Spleen (tissue), 11 donors: Measurements from ENCODE around the gene CYP19A1. TPM values are rescaled to one million over a fixed set of nuclear protein-coding genes. Genes with fewer than 3 reads are reported as not detected.

Experiments used
- DNase-seq: peaks from one replicate; pipeline ENCODE4 v3.0.0-alpha.2; 2020
- H3K27ac ChIP-seq, 8 donors: fragments of 200-600 bp; sonication (generic) in 7 of 8; 1 replicate in 4 of 8; 2 replicates in 4 of 8; pipeline versions ENCODE4 v1.5.0 to v1.8.0; 2016 to 2021; ENCODE audit warnings: inconsistent platforms in 4 of 8, mild to moderate bottlenecking in 4 of 8, moderate library complexity in 1 of 8
- H3K27me3 ChIP-seq, 7 donors: fragments of 200-600 bp; sonication (generic) in 6 of 7; replicated peaks in 1 of 7; 1 replicate in 4 of 7; 2 replicates in 3 of 7; pipeline versions ENCODE4 v1.5.0 to v1.8.0; 2016 to 2021; ENCODE audit warnings: inconsistent platforms in 3 of 7, mild to moderate bottlenecking in 1 of 7
- H3K36me3 ChIP-seq, 6 donors: fragments of 200-600 bp; sonication (generic) in 5 of 6; 1 replicate in 4 of 6; 2 replicates in 2 of 6; pipeline versions ENCODE4 v1.5.0 to v1.8.0; 2016 to 2021; ENCODE audit warnings: inconsistent platforms in 2 of 6
- H3K4me1 ChIP-seq, 6 donors: fragments of 200-600 bp; sonication (generic) in 5 of 6; 1 replicate in 3 of 6; 2 replicates in 3 of 6; pipeline versions ENCODE4 v1.5.0 to v1.8.0; 2016 to 2021; ENCODE audit warnings: inconsistent platforms in 3 of 6
- H3K4me3 ChIP-seq, 8 donors: fragments of 200-600 bp; sonication (generic) in 7 of 8; 1 replicate in 4 of 8; 2 replicates in 4 of 8; pipeline versions ENCODE4 v1.5.0 to v1.8.0; 2016 to 2021; ENCODE audit warnings: inconsistent platforms in 4 of 8, mild to moderate bottlenecking in 4 of 8, moderate library complexity in 2 of 8
- H3K9me3 ChIP-seq, 8 donors: fragments of 200-600 bp; sonication (generic) in 7 of 8; 1 replicate in 4 of 8; 2 replicates in 4 of 8; pipeline versions ENCODE4 v1.5.0 to v1.8.0; 2016 to 2021; ENCODE audit warnings: inconsistent platforms in 4 of 8
- CTCF ChIP-seq, 11 experiments: fragments of 200-600 bp in 7 of 11; fragments of 450-650 bp in 4 of 11; sonication (generic) in 4 of 11; IDR thresholded peaks in 8 of 11; conservative IDR thresholded peaks in 3 of 11; 1 replicate in 7 of 11; 2 replicates in 4 of 11; pipeline versions ENCODE4 v1.4.0 to v1.8.0; 2016 to 2021; ENCODE audit warnings: antibody characterized with exemption in 11 of 11, inconsistent platforms in 4 of 11, mild to moderate bottlenecking in 1 of 11
- POLR2A ChIP-seq, 3 donors: fragments of 450-650 bp; IDR thresholded peaks; one replicate each; pipeline ENCODE4 v1.5.1; 2017; ENCODE audit warnings: antibody characterized with exemption in 3 of 3, mild to moderate bottlenecking in 1 of 3
- POLR2AphosphoS5 ChIP-seq, 3 donors: sonication (generic); formaldehyde crosslinking; IDR thresholded peaks; one replicate each; pipeline ENCODE4 v1.5.1; 2017; ENCODE audit warnings: antibody characterized with exemption in 3 of 3
- WGBS, 5 donors: extraction: QIAGEN DNeasy Blood & Tissue Kit in 3 of 5; methylation state at CpG; one replicate each; pipeline versions ENCODE4 v1.1.5 to v1.1.7; 2013 to 2018; 5-methylcytosine and 5-hydroxymethylcytosine counted together
- intact Hi-C: fragments of 100-400 bp; cut with DNase I; formaldehyde crosslinking; loops from one replicate; pipeline ENCODE4 v1.15.0; 2023; ENCODE audit warnings: low total_unique reads
- polyA plus RNA-seq, 3 donors: library from polyadenylated mRNA; stranded (reverse); fragments of 200-250 nt; gene quantifications; one replicate each; pipeline ENCODE4 v1.2.1, GENCODE V29; 2013
- total RNA-seq, 7 donors: library from RNA; depleted of rRNA in 3 of 7; stranded (reverse); fragments of >200 nt in 3 of 7; fragmentation: NEBNext Ultra II Directional in 4 of 7; extraction: Animal tissue kit (Norgen Biotek cat#: 25700) in 4 of 7; gene quantifications; one replicate each; pipeline versions ENCODE4 v1.1.0 to v1.2.1, GENCODE V29; 2016 to 2021
- donor health status: healthy with polysubstance abuse.
- donor health status: DM: no; HTN: no; CAD: no; lungs with moderate emphysema.
- donor health status: DM: no; HTN: no; CAD: no.
- donor health status: Bipolar disorder and iron deficiency.
- donor health status: healthy.
- donor health status: DM: no; HTN: no; CAD: no.
- donor health status: DM: yes; HTN: yes; CAD: no.

The CYP19A1 gene
- total and polyA plus RNA-seq, 10 donors, result 0.13 to 5.6 (median 0.96) TPM; not detected in 1

GRCh38 chr15:51253366-51253765 is 85.0 kb downstream of the CYP19A1 start:
- H3K27me3 ChIP-seq, result no peaks in the 10 kb centered on the region
- no peak for DNase-seq
- no peak for TF ChIP-seq POLR2A (IDR thresholded peaks at IDR 0.05)
- no peak for TF ChIP-seq POLR2AphosphoS5 (IDR thresholded peaks at IDR 0.05)
- TF ChIP-seq CTCF (IDR thresholded peaks at IDR 0.05 in 8 of 11, conservative IDR thresholded peaks at IDR 0.05 in 3 of 11), result no peak
- intact Hi-C loops, result no loop called here
- no peaks in the 10 kb centered on the region for H3K4me1 ChIP-seq
- no peak overlapping the region for H3K27ac ChIP-seq
- H3K36me3 ChIP-seq, result no peaks in the 10 kb centered on the region
- H3K9me3 ChIP-seq, result no peaks in the 10 kb centered on the region
- WGBS, 5 donors, result 59 to 75% (median 71%) methylated on average over 2 of the region's 2 CpGs
- no peak overlapping the region for H3K4me3 ChIP-seq

- no peak for DNase-seq
- no peaks in the 10 kb centered on the region for H3K9me3 ChIP-seq
- H3K36me3 ChIP-seq, result no peaks in the 10 kb centered on the region
- no peak for TF ChIP-seq POLR2A (IDR thresholded peaks at IDR 0.05)
- TF ChIP-seq POLR2AphosphoS5 (IDR thresholded peaks at IDR 0.05), result no peak
- no peak for TF ChIP-seq CTCF (IDR thresholded peaks at IDR 0.05 in 8 of 11, conservative IDR thresholded peaks at IDR 0.05 in 3 of 11)
- 82 to 97% (median 84%) methylated on average over 3 of the region's 3 CpGs for WGBS, 5 donors
- intact Hi-C loops, result no loop called here
- no peak overlapping the region for H3K27ac ChIP-seq
- H3K4me3 ChIP-seq, result no peak overlapping the region
- H3K27me3 ChIP-seq, result no peaks in the 10 kb centered on the region
- H3K4me1 ChIP-seq, result no peaks in the 10 kb centered on the region
Observed at GRCh38 chr15:51252671-51253070, 85.7 kb downstream of the CYP19A1 start.

GRCh38 chr15:51251556-51251955 is 86.8 kb downstream of the CYP19A1 start:
- Histone ChIP-seq H3K36me3 (no peaks in the 10 kb centered on the region), H3K4me1 (no peaks in the 10 kb centered on the region), H3K27me3 (peaks cover 0 to 4% (median 0%) of the 10 kb centered on the region in 7 donors), H3K4me3 (no peak overlapping the region), H3K9me3 (no peaks in the 10 kb centered on the region), H3K27ac (no peak overlapping the region)
- WGBS, 5 donors, result 63 to 88% (median 73%) methylated on average over 1 of the region's 1 CpG
- TF ChIP-seq CTCF (IDR thresholded peaks at IDR 0.05 in 8 of 11, conservative IDR thresholded peaks at IDR 0.05 in 3 of 11) (no peak), POLR2A (IDR thresholded peaks at IDR 0.05) (no peak), POLR2AphosphoS5 (IDR thresholded peaks at IDR 0.05) (no peak)
- DNase-seq, result no peak
- intact Hi-C loops, result no loop called here

GRCh38 chr15:51250217-51251011 is 88.0 kb downstream of the CYP19A1 start:
- DNase-seq, result no peak
- TF ChIP-seq POLR2A (IDR thresholded peaks at IDR 0.05), result no peak
- Histone ChIP-seq H3K4me1 (no peaks in the 10 kb centered on the region), H3K4me3 (no peak overlapping the region), H3K9me3 (no peaks in the 10 kb centered on the region), H3K27me3 (peaks cover 0 to 4% (median 0%) of the 10 kb centered on the region in 7 donors), H3K36me3 (no peaks in the 10 kb centered on the region), H3K27ac (no peak overlapping the region)
- intact Hi-C loops, result no loop called here
- WGBS, 5 donors, result 71 to 89% (median 85%) methylated on average over 4 of the region's 4 CpGs
